Activated CD4-positive, alpha-beta T cell treated with anti-CD3 and anti-CD28 coated beads for 48 hours (primary cell): ENCODE results near the gene MAD2L2.

ENCODE experiments used
- DNase-seq: peaks from one replicate; pipeline ENCODE4 v3.0.0-alpha.2; 2020

The MAD2L2 gene

GRCh38 chr1:11626551-11626950 lies 54.4 kb downstream of the MAD2L2 start:
- no peak for DNase-seq
